ENCODE data around the gene GLG1.

DNA sequence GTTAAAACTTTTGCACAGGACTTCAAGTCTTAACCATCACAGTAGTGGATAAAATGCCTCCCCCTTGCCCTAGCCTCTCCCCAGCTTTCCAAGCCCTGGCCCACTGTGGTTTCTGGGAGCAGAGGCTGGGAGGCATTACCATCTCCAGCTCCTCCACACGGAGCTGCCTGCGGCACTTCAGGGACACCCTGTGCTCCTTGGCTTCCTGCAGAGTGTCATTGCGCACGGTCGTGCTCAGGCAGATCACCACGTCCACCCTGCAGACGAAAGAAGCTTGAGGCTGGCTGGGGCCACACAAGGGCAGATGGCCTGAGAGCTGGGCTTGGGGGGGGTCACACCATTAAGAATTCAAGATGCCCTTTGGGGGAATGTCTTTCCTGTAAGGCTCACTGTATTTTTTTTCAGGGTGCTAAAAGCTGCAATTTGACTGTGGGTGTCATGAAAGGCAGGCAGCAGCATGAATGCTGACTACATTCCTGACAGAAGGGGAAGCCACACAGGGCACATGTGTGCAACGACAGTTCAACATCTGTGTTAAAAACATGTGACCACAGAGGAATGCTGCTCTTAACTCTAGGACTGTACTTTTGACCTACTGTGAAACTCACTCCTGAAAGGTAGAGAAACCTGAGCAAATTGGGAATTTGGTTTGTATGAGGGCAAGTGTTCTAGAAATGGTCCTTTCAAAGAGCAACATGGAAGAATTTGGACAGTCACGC lies 137.9 kb downstream of the GLG1 start:
- no peak for TF ChIP-seq POLR2A (IDR thresholded peaks at IDR 0.05)
- no peak for TF ChIP-seq CTCF (IDR thresholded peaks at IDR 0.05 in 4 of 5, conservative IDR thresholded peaks at IDR 0.05 in 1 of 5)
